Measurements from ENCODE around the gene ARV1.
"Not testable (repeated sequence)": the region's sequence is repeated elsewhere in the genome, so short reads cannot be mapped to it uniquely, and the experiment has no call there.

Gene ARV1

GRCh38 chr1:231044588-231044987 lies 65.7 kb downstream of the ARV1 start:
- no peak for DNase-seq (ENCODE audit: low spot score)
- no peak for ATAC-seq (ENCODE audit: low read depth)

GRCh38 chr1:231045286-231045685 lies 66.4 kb downstream of the ARV1 start:
- no peaks in the 10 kb centered on the region for H3K9me3 ChIP-seq (ENCODE audit: severe bottlenecking)
- TF ChIP-seq CTCF (IDR thresholded peaks at IDR 0.05; ENCODE audit: poor library complexity, severe bottlenecking): no peak
- no peaks in the 10 kb centered on the region for H3K27me3 ChIP-seq (ENCODE audit: insufficient read depth, poor library complexity, severe bottlenecking)
- no peaks in the 10 kb centered on the region for H3K36me3 ChIP-seq (ENCODE audit: low read depth)
- no peak overlapping the region for H3K4me3 ChIP-seq (ENCODE audit: severe bottlenecking)
- ATAC-seq (ENCODE audit: low read depth) (no peak), DNase-seq (ENCODE audit: low spot score) (no peak)
- no peak overlapping the region for H3K27ac ChIP-seq (ENCODE audit: poor library complexity, severe bottlenecking)
- H3K4me1 ChIP-seq (ENCODE audit: insufficient read depth, poor library complexity, severe bottlenecking): no peaks in the 10 kb centered on the region

More at GRCh38 chr1:231044588-231044987, 65.7 kb downstream of the ARV1 start:
- no peaks in the 10 kb centered on the region for H3K27me3 ChIP-seq (ENCODE audit: insufficient read depth, poor library complexity, severe bottlenecking)
- no peak overlapping the region for H3K4me3 ChIP-seq (ENCODE audit: severe bottlenecking)
- TF ChIP-seq CTCF (IDR thresholded peaks at IDR 0.05; ENCODE audit: poor library complexity, severe bottlenecking): no peak
- no peak overlapping the region for H3K27ac ChIP-seq (ENCODE audit: poor library complexity, severe bottlenecking)
- no peaks in the 10 kb centered on the region for H3K36me3 ChIP-seq (ENCODE audit: low read depth)
- no peaks in the 10 kb centered on the region for H3K4me1 ChIP-seq (ENCODE audit: insufficient read depth, poor library complexity, severe bottlenecking)
- H3K9me3 ChIP-seq (ENCODE audit: severe bottlenecking): no peaks in the 10 kb centered on the region

GRCh38 chr1:231045921-231046729 lies 67.2 kb downstream of the ARV1 start:
- ATAC-seq (ENCODE audit: low read depth); H3K9me3 ChIP-seq (ENCODE audit: severe bottlenecking); H3K4me1 ChIP-seq (ENCODE audit: insufficient read depth, poor library complexity, severe bottlenecking); H3K27ac ChIP-seq (ENCODE audit: poor library complexity, severe bottlenecking); H3K36me3 ChIP-seq (ENCODE audit: low read depth); H3K4me3 ChIP-seq (ENCODE audit: severe bottlenecking); H3K27me3 ChIP-seq (ENCODE audit: insufficient read depth, poor library complexity, severe bottlenecking); DNase-seq (ENCODE audit: low spot score): not testable (repeated sequence)

GRCh38 chr1:231046730-231047395 lies 68.0 kb downstream of the ARV1 start:
- DNase-seq (ENCODE audit: low spot score): no peak

GRCh38 chr1:231047529-231047928 lies 68.6 kb downstream of the ARV1 start:
- H3K27me3 ChIP-seq (ENCODE audit: insufficient read depth, poor library complexity, severe bottlenecking); DNase-seq (ENCODE audit: low spot score); H3K36me3 ChIP-seq (ENCODE audit: low read depth); ATAC-seq (ENCODE audit: low read depth); H3K27ac ChIP-seq (ENCODE audit: poor library complexity, severe bottlenecking); H3K4me3 ChIP-seq (ENCODE audit: severe bottlenecking); H3K9me3 ChIP-seq (ENCODE audit: severe bottlenecking); H3K4me1 ChIP-seq (ENCODE audit: insufficient read depth, poor library complexity, severe bottlenecking): not testable (repeated sequence)

More at GRCh38 chr1:231046730-231047395, 68.0 kb downstream of the ARV1 start:
- no peaks in the 10 kb centered on the region for H3K36me3 ChIP-seq (ENCODE audit: low read depth)
- no peaks in the 10 kb centered on the region for H3K9me3 ChIP-seq (ENCODE audit: severe bottlenecking)
- no peak for ATAC-seq (ENCODE audit: low read depth)
- H3K4me3 ChIP-seq (ENCODE audit: severe bottlenecking): no peak overlapping the region
- H3K4me1 ChIP-seq (ENCODE audit: insufficient read depth, poor library complexity, severe bottlenecking): no peaks in the 10 kb centered on the region
- no peak overlapping the region for H3K27ac ChIP-seq (ENCODE audit: poor library complexity, severe bottlenecking)
- TF ChIP-seq CTCF (IDR thresholded peaks at IDR 0.05; ENCODE audit: poor library complexity, severe bottlenecking): no peak
- no peaks in the 10 kb centered on the region for H3K27me3 ChIP-seq (ENCODE audit: insufficient read depth, poor library complexity, severe bottlenecking)

- not testable (repeated sequence) for H3K4me3 ChIP-seq (ENCODE audit: severe bottlenecking); H3K27me3 ChIP-seq (ENCODE audit: insufficient read depth, poor library complexity, severe bottlenecking); ATAC-seq (ENCODE audit: low read depth); H3K36me3 ChIP-seq (ENCODE audit: low read depth); H3K27ac ChIP-seq (ENCODE audit: poor library complexity, severe bottlenecking); H3K9me3 ChIP-seq (ENCODE audit: severe bottlenecking); DNase-seq (ENCODE audit: low spot score); H3K4me1 ChIP-seq (ENCODE audit: insufficient read depth, poor library complexity, severe bottlenecking)
Observed at GRCh38 chr1:231048419-231048818, 69.5 kb downstream of the ARV1 start.
